IPS DF 6.9 (cell line): Measurements from ENCODE around the gene LGALS12.

Source experiments
- DNase-seq: peaks from one replicate; pipeline ENCODE4 v3.0.0-alpha.2; 2013; ENCODE audit warnings: low read depth, low spot score
- H3K27ac ChIP-seq: one replicate; pipeline ENCODE4 v1.5.1; 2013; ENCODE audit warnings: low read length, control low read depth
- H3K27me3 ChIP-seq: 2 replicates; pipeline ENCODE4 v1.6.1; 2013; ENCODE audit warnings: mild to moderate bottlenecking, low read length; ENCODE audit not compliant: control insufficient read depth, insufficient read depth
- H3K36me3 ChIP-seq: 2 replicates; pipeline ENCODE4 v1.6.1; 2013; ENCODE audit warnings: low read length; ENCODE audit not compliant: control insufficient read depth, insufficient read depth
- H3K4me1 ChIP-seq: 2 replicates; pipeline ENCODE4 v1.6.1; 2013; ENCODE audit warnings: low read length; ENCODE audit not compliant: control insufficient read depth, insufficient read depth
- H3K4me3 ChIP-seq: 2 replicates; pipeline ENCODE4 v1.5.1; 2013; ENCODE audit warnings: mild to moderate bottlenecking, low read length
- H3K9me3 ChIP-seq: 2 replicates; pipeline ENCODE4 v1.6.1; 2013; ENCODE audit warnings: low read length, inconsistent platforms; ENCODE audit not compliant: control insufficient read depth, insufficient read depth
- WGBS: extraction: QIAGEN DNeasy Blood & Tissue Kit; methylation state at CpG from one replicate; pipeline ENCODE4 v1.1.7; 2013; ENCODE audit warnings: mixed read lengths, missing lambda C conversion rate; ENCODE audit not compliant: insufficient read length, insufficient coverage; 5-methylcytosine and 5-hydroxymethylcytosine counted together

Gene LGALS12, protein sequence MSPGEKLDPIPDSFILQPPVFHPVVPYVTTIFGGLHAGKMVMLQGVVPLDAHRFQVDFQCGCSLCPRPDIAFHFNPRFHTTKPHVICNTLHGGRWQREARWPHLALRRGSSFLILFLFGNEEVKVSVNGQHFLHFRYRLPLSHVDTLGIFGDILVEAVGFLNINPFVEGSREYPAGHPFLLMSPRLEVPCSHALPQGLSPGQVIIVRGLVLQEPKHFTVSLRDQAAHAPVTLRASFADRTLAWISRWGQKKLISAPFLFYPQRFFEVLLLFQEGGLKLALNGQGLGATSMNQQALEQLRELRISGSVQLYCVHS

DNA sequence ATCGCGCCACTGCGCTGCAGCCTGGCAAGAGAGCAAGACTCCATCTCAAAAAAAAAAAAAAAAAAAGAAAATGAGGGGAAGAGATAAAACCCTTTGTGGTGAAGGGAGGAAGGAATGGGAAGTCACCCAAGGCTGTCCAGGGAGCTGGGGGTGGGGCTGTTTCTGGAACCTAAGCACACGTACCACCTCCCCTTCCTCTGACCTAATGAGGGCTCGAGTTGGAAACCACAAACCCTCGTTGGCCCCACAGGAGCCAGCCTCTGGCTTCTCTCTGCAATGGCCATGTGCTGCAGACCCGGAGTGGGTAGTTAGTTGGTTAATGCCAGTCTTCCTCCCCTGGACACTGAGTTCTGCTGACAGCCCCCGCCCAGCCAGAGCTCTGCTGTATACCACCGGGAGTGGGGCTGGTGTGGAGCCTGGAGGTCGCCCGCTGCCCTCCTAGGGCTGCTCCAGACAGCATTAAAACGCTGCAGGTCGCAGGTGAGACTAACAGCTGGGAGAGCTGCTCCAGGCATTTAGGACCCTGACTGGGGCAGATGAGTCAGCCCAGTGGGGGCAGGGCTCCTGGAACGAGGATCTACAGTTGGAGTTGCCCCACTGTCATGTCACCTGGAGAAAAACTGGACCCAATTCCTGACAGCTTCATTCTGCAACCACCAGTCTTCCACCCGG lies at the start of gene LGALS12:
TSS of gene LGALS12 (plus strand) at position 228 of the 672 bp plus-strand sequence. CDS start at position 603, 375 bp downstream.
- Histone ChIP-seq H3K9me3 (no peaks in the 10 kb centered on the region), H3K4me1 (peaks cover 11% of the 10 kb centered on the region), H3K27me3 (no peaks in the 10 kb centered on the region), H3K4me3 (no peak within 1 kb of the TSS), H3K27ac (no peak within 1 kb of the TSS), H3K36me3 (no peaks in the 10 kb centered on the region)
- WGBS = no CpG with 5 or more reads among the region's 15 CpGs
- no peak for DNase-seq

DNA sequence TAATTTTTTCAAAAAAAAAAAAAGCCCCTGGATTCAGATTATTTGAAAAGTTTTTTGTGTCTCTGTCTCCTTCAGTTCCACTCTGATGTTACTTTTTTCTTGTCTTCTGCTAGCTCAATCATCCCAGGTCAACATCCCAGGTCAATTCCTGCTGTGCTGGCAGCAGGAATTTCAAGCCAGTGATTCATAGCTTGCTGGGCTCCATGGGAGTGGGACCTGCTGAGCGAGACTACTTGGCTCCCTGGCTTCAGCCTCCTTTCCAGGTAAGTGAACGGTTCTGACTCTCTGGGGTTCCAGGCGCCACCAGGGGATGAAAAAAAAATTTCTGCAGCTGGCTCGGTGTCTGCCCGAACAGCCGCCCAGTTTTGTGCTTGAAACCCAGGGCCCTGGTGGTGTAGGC lies 46.3 kb upstream of the LGALS12 start:
- Histone ChIP-seq H3K36me3 (no peaks in the 10 kb centered on the region), H3K27me3 (no peaks in the 10 kb centered on the region), H3K4me1 (peaks cover 2% of the 10 kb centered on the region; the same call in 1 of the 2 replicates), H3K27ac (no peak overlapping the region), H3K4me3 (no peak overlapping the region), H3K9me3 (no peaks in the 10 kb centered on the region)
- DNase-seq = no peak
- no CpG with 5 or more reads among the region's 6 CpGs for WGBS

DNA sequence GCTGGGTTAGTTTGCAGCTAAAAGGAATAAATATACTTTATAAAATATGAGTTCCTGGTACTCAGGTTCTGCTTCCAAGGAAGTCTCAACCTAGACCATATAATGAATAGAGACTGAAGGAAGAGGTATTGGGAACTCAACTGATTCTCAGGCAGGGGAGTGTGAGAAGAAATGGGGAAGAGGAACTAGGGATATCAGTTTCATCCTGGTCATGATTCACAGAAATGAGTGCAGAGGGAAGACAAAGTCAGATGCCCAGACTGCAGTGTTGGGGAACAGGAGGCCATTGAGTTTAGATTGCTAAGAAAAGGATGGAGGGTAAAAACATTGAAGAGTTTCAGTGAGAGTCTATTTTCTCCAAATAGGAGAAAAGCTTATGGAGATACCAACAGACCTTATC lies 43.7 kb upstream of the LGALS12 start:
- Histone ChIP-seq H3K27ac (no peak overlapping the region), H3K27me3 (no peaks in the 10 kb centered on the region), H3K9me3 (no peaks in the 10 kb centered on the region), H3K4me3 (no peak overlapping the region), H3K4me1 (peaks cover 2% of the 10 kb centered on the region; the same call in 1 of the 2 replicates), H3K36me3 (no peaks in the 10 kb centered on the region)
- no peak for DNase-seq

DNA sequence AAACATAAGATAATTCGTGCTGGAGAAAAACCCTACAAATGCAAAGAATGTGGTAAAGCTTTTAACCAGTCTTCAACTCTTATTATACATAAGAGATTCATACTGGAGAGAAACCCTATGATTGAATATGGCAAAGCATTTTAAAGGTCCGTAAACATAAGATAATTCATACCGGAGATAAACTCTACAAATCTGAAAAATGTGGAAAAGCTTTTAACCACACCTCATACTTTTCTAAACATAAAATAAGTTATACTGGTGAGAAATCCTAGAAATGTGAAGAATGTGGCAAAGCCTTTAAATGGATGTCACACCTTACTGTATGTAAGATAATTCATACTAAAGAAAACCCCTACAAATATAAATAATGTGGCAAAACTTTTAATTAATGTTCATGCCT lies 35.6 kb upstream of the LGALS12 start:
- no CpG with 5 or more reads among the region's 3 CpGs for WGBS
- no peaks in the 10 kb centered on the region; the same call in 1 of the 2 replicates for H3K4me1 ChIP-seq
- no peak overlapping the region for H3K27ac ChIP-seq
- no peaks in the 10 kb centered on the region for H3K9me3 ChIP-seq
- no peak overlapping the region for H3K4me3 ChIP-seq
- H3K36me3 ChIP-seq = no peaks in the 10 kb centered on the region
- H3K27me3 ChIP-seq = no peaks in the 10 kb centered on the region
- DNase-seq = no peak

DNA sequence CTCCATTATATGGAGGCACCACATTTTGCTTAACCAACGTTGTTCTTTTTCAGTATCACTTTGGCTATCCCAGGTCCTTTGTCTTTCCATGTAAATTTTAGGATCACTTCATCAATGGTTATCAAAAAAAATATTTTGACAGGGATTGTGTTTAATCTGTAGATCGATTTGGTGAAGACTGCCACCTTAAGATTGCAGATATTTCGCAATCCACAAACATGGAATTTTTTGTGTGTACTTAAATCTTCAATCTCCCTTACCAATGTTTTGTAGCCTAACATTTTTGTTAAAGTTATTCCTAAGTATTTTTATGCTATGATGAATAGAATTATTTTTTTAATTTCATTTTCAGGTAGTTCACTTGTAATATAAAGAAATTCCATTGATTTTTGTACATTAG lies 33.5 kb upstream of the LGALS12 start:
- Histone ChIP-seq H3K27me3 (no peaks in the 10 kb centered on the region), H3K9me3 (no peaks in the 10 kb centered on the region; the same call in 1 of the 2 replicates), H3K4me3 (no peak overlapping the region), H3K4me1 (no peaks in the 10 kb centered on the region; the same call in 1 of the 2 replicates), H3K27ac (no peak overlapping the region), H3K36me3 (peaks cover 2% of the 10 kb centered on the region; the same call in 1 of the 2 replicates)
- no peak for DNase-seq
- no CpG with 5 or more reads among the region's 3 CpGs for WGBS

DNA sequence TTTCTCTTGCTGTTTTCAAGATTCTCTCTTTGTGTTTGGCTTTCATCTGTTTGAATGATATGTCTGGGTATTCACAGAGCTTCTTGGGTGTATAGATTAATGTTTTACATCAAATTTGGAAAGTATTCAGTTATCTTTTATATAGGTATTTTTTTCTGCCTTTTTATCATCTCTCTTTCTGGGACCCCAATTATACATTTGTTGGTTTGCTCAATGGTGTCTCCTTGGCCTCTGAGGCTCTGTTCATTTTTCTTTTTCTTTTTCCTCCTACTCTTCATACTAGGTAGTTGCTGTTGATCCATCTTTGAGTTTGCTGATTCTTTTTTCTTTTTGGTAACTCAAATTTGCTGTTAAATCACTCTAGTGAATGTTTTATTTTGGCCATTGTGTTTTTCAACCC lies 29.3 kb upstream of the LGALS12 start:
- Histone ChIP-seq H3K27me3 (no peaks in the 10 kb centered on the region), H3K4me1 (peaks cover 2% of the 10 kb centered on the region), H3K27ac (no peak overlapping the region), H3K36me3 (peaks cover 2% of the 10 kb centered on the region; the same call in 1 of the 2 replicates), H3K4me3 (no peak overlapping the region), H3K9me3 (no peaks in the 10 kb centered on the region; the same call in 1 of the 2 replicates)
- DNase-seq = no peak

DNA sequence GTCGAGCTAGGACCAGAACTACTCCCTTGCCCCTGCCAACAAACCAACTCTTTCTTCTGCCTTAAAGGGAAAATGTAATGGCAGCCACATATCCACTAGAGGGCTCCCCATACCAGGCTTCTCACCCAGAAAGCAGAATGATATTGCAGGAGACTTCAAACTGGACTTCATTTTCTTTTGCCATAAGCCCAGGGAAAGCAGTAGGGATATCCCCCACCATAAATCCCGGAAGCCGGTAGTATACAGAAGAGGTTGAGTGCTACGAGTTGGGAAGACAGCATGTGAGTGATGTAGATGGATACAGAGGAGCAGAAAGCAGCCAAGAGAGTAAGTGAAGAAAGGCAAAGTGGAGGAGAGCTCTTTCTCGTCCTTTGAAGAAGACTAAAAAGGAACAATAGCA lies 27.0 kb upstream of the LGALS12 start:
- DNase-seq = no peak
- WGBS = no CpG with 5 or more reads among the region's 5 CpGs
- Histone ChIP-seq H3K4me3 (no peak overlapping the region), H3K4me1 (peaks cover 2% of the 10 kb centered on the region; the same call in 1 of the 2 replicates), H3K36me3 (peaks cover 2% of the 10 kb centered on the region; the same call in 1 of the 2 replicates), H3K27me3 (no peaks in the 10 kb centered on the region), H3K27ac (no peak overlapping the region), H3K9me3 (no peaks in the 10 kb centered on the region; the same call in 1 of the 2 replicates)

DNA sequence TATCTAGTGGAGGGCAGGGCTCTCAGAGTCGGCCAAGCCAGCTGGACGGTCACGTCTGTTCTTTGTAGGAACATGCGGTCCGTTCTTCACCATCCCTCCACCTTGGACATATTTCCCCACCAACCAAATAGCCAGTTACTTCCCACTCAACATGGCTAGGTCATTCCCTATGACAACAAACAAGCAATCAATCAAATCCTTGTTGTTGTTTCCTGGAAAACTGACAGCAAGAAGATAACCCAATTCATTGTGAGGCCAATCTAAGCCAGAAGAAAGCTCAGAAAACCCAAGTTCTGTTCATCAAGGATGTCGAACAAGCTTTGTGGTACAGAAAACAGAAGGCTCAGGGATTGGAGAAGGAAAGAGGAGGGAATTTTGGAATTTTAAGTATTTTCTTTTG lies 25.8 kb upstream of the LGALS12 start:
- DNase-seq = no peak
- H3K36me3 ChIP-seq = peaks cover 2% of the 10 kb centered on the region; the same call in 1 of the 2 replicates
- WGBS = no CpG with 5 or more reads among the region's 6 CpGs
- H3K9me3 ChIP-seq = no peaks in the 10 kb centered on the region; the same call in 1 of the 2 replicates
- H3K27me3 ChIP-seq = no peaks in the 10 kb centered on the region
- peaks cover 2% of the 10 kb centered on the region; the same call in 1 of the 2 replicates for H3K4me1 ChIP-seq
- no peak overlapping the region for H3K4me3 ChIP-seq
- H3K27ac ChIP-seq = no peak overlapping the region

DNA sequence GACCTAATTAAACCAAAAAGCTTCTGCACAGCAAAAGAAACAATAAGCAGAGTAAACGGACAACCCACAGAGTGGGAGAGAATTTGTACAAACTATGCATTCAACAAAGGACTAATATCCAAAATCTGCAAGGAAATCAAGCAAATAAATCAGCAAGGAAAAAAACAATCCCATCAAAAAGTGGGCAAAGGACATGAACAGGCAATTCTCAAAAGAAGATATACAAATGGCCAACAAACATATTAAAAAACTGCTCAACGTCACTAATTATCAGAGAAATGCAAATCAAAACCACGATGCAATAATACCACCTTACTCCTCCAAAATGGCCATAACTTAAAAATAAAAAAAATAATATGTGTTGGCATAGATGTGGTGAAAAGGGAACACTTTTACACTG lies 20.1 kb upstream of the LGALS12 start:
- no CpG with 5 or more reads among the region's 3 CpGs for WGBS
- Histone ChIP-seq H3K36me3 (no peaks in the 10 kb centered on the region; the same call in 1 of the 2 replicates), H3K4me3 (no peak overlapping the region), H3K27me3 (no peaks in the 10 kb centered on the region), H3K9me3 (no peaks in the 10 kb centered on the region; the same call in 1 of the 2 replicates), H3K27ac (no peak overlapping the region), H3K4me1 (no peaks in the 10 kb centered on the region)
- DNase-seq = no peak

DNA sequence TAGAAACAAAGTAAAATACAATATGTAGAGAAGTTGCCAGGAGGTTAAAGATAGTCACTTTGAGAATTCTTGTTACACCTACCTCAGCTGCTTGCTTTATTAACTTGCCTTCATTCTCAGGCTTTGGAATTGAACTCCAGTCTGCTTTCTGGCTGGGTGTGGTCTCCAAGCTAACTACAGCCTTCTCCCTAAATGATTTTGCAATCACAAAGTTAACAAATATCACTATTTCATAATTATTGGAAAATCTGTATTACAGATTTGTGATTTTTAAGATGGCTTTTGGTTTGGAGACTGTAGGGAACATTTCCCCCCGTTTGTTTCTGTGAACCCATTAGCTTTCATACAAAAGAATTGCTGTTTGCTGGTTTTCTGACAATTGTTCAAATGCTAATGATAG lies 17.1 kb upstream of the LGALS12 start:
- Histone ChIP-seq H3K4me1 (no peaks in the 10 kb centered on the region), H3K36me3 (no peaks in the 10 kb centered on the region; the same call in 1 of the 2 replicates), H3K27ac (no peak overlapping the region), H3K9me3 (no peaks in the 10 kb centered on the region; the same call in 1 of the 2 replicates), H3K27me3 (no peaks in the 10 kb centered on the region), H3K4me3 (no peak overlapping the region)
- no CpG with 5 or more reads among the region's 1 CpG for WGBS
- no peak for DNase-seq
